SU-DHL-6 (cell line): ENCODE data around the gene MYMX.
"Not testable (repeated sequence)": the region's sequence is repeated elsewhere in the genome, so short reads cannot be mapped to it uniquely, and the experiment has no call there.

Experiments
- H2AFZ ChIP-seq: fragments of 200-600 bp; sonication (generic); 2 replicates; pipeline ENCODE4 v1.6.1; 2014; ENCODE audit warnings: low read depth, mild to moderate bottlenecking, moderate library complexity, mixed read lengths, antibody characterized with exemption, low read length; ENCODE audit not compliant: severe bottlenecking
- H3F3A ChIP-seq: fragments of 200-600 bp; shearing (Covaris generic); 2 replicates; pipeline ENCODE4 v1.6.0; 2016; ENCODE audit warnings: antibody characterized with exemption, mild to moderate bottlenecking; ENCODE audit not compliant: insufficient read depth
- H3K27ac ChIP-seq: fragments of 200-600 bp; sonication (generic); 2 replicates; pipeline ENCODE4 v1.5.1; 2016; ENCODE audit warnings: low read depth, mild to moderate bottlenecking, low read length, moderate library complexity, mixed read lengths
- H3K27me3 ChIP-seq: fragments of 200-600 bp; sonication (generic), shearing (Covaris generic); 2 replicates; pipeline ENCODE4 v1.6.0; 2014; ENCODE audit warnings: mild to moderate bottlenecking, low read length
- H3K36me3 ChIP-seq: fragments of 200-600 bp; sonication (generic); 2 replicates; pipeline ENCODE4 v1.6.1; 2014; ENCODE audit warnings: mild to moderate bottlenecking, low read length, mixed read lengths
- H3K4me2 ChIP-seq: fragments of 300-600, 200-600 bp; shearing (Covaris generic), sonication (generic); 2 replicates; pipeline ENCODE4 v1.6.0; 2014; ENCODE audit warnings: low read length, low read depth, mild to moderate bottlenecking; ENCODE audit not compliant: poor library complexity, severe bottlenecking
- H3K4me3 ChIP-seq: fragments of 200-600 bp; sonication (generic); 2 replicates; pipeline ENCODE4 v1.5.1; 2014; ENCODE audit warnings: antibody characterized with exemption, low read length, mild to moderate bottlenecking, mixed read lengths; ENCODE audit not compliant: insufficient read depth, poor library complexity, severe bottlenecking
- H3K79me2 ChIP-seq: fragments of 200-600 bp; sonication (generic); 2 replicates; pipeline ENCODE4 v1.6.1; 2014; ENCODE audit warnings: mild to moderate bottlenecking, low read length, moderate library complexity; ENCODE audit not compliant: insufficient read depth
- H3K9ac ChIP-seq: fragments of 200-600 bp; sonication (generic); 2 replicates; pipeline ENCODE4 v1.7.0; 2014; ENCODE audit warnings: mild to moderate bottlenecking, low read length
- H3K9me2 ChIP-seq: fragments of 200-600 bp; sonication (generic); replicated peaks from 2 replicates; pipeline ENCODE4 v1.6.1; 2014; ENCODE audit warnings: low read length; ENCODE audit not compliant: insufficient read depth
- H3K9me3 ChIP-seq: fragments of 200-600 bp; sonication (generic); 2 replicates; pipeline ENCODE4 v1.6.1; 2014; ENCODE audit warnings: low read length, mixed read lengths; ENCODE audit not compliant: insufficient read depth
- H4K20me1 ChIP-seq: fragments of 200-600 bp; sonication (generic); 2 replicates; pipeline ENCODE4 v1.6.1; 2014; ENCODE audit warnings: low read depth, mild to moderate bottlenecking, antibody characterized with exemption, low read length, moderate library complexity, mixed read lengths
- EZH2phosphoT487 ChIP-seq: fragments of 200-600 bp; sonication (generic), shearing (Covaris generic); conservative IDR thresholded peaks from 2 replicates; pipeline ENCODE4 v1.6.1; 2018; ENCODE audit warnings: mild to moderate bottlenecking, antibody characterized with exemption, low read length, moderate library complexity, mixed read lengths
- TF ChIP-seq, protein P1 (sequence below): fragments of 200-600 bp; sonication (generic); IDR thresholded peaks from one replicate; pipeline ENCODE4 v1.5.1; 2017; ENCODE audit warnings: antibody characterized with exemption, mild to moderate bottlenecking, low read length, moderate library complexity; ENCODE audit not compliant: insufficient read depth, poor library complexity, severe bottlenecking

The MYMX gene

DNA sequence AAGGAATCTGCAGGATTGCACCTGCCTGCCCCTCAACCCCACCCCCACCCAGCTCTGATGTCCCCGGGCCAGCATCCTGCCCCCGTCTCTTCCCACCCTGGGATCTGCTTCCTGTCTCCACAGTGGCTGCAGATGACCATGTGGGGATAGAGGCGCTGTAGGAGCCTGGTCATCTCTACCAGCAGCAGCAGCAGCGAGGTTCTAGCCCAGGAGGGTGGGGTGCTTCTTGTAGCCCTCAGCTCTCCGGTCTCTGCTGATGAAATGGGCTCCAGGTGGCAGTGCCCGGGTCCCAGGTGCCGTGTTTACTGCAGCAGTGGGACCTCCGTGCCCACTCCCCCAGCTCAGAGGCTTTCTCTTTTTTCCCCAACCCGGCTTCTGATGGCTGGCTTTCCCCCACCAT, 32.9 kb upstream of the MYMX start:
- H3K4me2 ChIP-seq, result no peak overlapping the region
- no peak for TF ChIP-seq EZH2phosphoT487
- TF ChIP-seq, protein P1, sequence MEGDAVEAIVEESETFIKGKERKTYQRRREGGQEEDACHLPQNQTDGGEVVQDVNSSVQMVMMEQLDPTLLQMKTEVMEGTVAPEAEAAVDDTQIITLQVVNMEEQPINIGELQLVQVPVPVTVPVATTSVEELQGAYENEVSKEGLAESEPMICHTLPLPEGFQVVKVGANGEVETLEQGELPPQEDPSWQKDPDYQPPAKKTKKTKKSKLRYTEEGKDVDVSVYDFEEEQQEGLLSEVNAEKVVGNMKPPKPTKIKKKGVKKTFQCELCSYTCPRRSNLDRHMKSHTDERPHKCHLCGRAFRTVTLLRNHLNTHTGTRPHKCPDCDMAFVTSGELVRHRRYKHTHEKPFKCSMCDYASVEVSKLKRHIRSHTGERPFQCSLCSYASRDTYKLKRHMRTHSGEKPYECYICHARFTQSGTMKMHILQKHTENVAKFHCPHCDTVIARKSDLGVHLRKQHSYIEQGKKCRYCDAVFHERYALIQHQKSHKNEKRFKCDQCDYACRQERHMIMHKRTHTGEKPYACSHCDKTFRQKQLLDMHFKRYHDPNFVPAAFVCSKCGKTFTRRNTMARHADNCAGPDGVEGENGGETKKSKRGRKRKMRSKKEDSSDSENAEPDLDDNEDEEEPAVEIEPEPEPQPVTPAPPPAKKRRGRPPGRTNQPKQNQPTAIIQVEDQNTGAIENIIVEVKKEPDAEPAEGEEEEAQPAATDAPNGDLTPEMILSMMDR, result no peak

DNA sequence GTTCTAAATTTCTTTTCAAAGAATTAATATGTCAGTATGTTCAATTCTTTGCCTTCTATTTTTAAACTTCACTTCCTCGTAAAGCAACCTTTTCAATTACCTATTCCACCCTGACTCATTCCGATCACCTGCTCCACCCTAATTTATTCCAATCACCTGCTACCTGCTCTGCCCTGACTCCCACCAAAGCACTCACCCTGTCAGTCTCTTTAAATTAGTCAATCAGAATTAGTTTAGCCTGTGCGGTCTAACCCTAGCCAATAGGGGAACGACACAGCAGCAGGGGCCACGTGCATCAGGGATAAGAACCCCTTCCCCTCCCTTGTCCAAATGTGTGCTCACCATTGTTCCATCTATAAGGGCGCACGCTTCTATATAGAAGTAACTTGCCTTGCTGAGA, 31.4 kb upstream of the MYMX start:
- not testable (repeated sequence) for H3K27ac ChIP-seq, H3K4me2 ChIP-seq, H3F3A ChIP-seq, H3K9me2 ChIP-seq, H3K79me2 ChIP-seq, H3K36me3 ChIP-seq, H3K27me3 ChIP-seq, H4K20me1 ChIP-seq, H3K9me3 ChIP-seq, H3K9ac ChIP-seq, H3K4me3 ChIP-seq, H2AFZ ChIP-seq

More for the DNA sequence above, 32.9 kb upstream of the MYMX start:
- Histone ChIP-seq H3K9me2 (no peaks in the 10 kb centered on the region), H2AFZ (no peak overlapping the region), H3K9ac (no peak overlapping the region), H3K79me2 (no peaks in the 10 kb centered on the region), H3K36me3 (no peaks in the 10 kb centered on the region), H3K27ac (no peak overlapping the region), H3K4me3 (no peak overlapping the region), H3K9me3 (no peaks in the 10 kb centered on the region), H4K20me1 (no peaks in the 10 kb centered on the region), H3K27me3 (no peaks in the 10 kb centered on the region), H3F3A (no peaks in the 10 kb centered on the region)

DNA sequence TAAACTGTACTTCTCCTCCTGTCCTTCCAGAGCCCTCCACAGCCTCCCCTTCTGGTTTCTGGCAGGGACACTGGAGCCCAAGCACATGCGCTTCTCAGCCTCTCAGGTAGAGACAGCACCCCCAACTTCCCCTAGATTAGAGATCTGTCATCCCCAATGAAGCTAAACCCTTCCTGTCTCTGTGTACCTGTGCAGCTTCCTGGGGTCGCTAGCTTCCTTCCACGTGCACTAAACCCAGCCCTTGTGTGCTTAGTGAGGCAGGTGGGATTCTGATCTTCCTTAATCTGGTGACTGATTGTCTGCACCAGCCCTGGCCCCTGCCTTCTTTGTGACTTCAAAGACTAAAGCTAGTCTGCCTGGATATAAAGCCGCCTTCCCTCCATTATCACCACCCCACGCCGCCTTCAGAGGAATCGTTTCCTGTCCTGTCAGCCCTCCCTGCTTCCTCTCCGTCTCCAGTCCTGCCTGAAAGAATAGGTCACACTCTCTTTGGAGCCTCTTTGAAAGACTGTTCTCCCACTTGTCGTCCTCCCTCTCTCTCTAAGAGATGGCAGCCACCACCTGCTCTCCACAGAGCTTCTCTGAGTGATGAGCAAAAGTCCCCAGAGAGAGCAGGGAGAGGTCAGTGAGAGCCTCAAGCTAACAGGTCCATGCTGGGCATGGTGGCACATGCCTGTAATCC, 30.6 kb upstream of the MYMX start:
- Histone ChIP-seq H3K9me2 (no peaks in the 10 kb centered on the region), H2AFZ (no peak overlapping the region), H3K27ac (no peak overlapping the region), H3K4me2 (no peak overlapping the region), H3K27me3 (no peaks in the 10 kb centered on the region), H3K4me3 (no peak overlapping the region), H3K36me3 (no peaks in the 10 kb centered on the region), H3F3A (no peaks in the 10 kb centered on the region), H4K20me1 (no peaks in the 10 kb centered on the region), H3K9me3 (no peaks in the 10 kb centered on the region), H3K79me2 (no peaks in the 10 kb centered on the region), H3K9ac (no peak overlapping the region)
- no peak for TF ChIP-seq EZH2phosphoT487
- TF ChIP-seq, protein P1, result no peak

DNA sequence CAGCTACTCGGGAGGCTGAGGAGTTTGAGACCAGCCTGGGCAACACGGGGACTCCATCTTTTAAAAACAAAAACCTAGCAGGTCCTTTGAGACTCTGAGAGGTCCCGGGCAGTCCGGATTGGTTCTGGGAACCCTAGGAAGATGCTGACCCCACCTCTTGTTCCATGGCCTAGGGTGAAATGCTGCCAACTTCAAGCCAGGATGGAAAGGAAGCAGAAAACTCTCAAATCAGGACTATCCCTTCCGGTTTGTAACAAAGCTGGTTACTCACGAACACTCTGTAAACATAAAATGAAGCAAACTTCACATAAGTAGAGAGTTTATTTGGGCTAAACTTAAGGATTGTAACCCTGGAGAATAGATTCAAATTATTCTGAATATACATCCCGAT, 30.1 kb upstream of the MYMX start:
- Histone ChIP-seq H3K9ac (no peak overlapping the region), H3K79me2 (no peaks in the 10 kb centered on the region), H3F3A (no peaks in the 10 kb centered on the region), H3K9me2 (no peaks in the 10 kb centered on the region), H2AFZ (no peak overlapping the region), H3K4me2 (no peak overlapping the region), H3K27me3 (no peaks in the 10 kb centered on the region), H3K36me3 (no peaks in the 10 kb centered on the region), H3K4me3 (no peak overlapping the region), H3K9me3 (no peaks in the 10 kb centered on the region), H3K27ac (no peak overlapping the region), H4K20me1 (no peaks in the 10 kb centered on the region)
- no peak for TF ChIP-seq EZH2phosphoT487
